Measurements from ENCODE around the gene DLX6.

The DLX6 gene

DNA sequence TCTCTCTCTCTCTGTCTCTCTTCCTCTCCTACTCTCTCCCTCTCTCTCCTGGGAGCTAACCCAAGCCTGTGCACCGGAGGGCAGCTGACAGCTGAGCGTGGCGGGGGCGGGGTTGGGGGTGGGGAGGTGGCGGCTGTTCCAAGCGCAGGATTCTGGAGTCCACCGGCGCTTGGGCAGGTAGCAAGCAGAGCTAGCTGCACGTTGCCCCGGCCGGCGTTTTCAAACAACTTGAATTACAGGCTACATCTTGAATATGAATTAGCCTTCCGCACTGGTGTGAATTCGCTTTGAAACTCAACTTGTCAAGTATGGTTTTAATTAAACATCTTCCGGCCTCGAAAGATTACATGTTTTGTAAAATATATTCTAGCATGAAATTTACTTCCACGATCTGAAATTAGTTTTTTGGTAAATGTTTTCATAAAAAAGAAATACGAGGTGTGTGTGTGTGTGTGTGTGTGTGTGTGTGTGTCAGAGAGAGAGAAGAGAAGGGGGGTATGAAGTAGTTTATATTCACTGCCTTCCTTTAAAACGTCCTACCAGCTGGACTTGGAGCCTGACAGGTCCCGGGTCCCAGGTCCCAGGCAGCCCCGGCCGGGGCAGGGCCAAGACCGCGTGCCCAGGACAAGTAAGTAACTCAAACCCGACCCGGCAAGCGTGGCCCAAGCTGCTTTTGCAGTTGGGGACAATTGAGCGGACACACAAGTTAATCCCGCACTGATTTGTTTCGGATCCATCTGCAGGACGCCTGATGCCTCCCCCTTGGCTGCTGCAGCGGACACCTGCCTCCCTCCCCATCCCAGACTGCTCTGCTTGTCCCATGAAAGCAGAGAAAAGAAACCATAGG lies 9.0 kb upstream of the DLX6 start:
- no peak for DNase-seq (ENCODE audit: low read depth)

DNA sequence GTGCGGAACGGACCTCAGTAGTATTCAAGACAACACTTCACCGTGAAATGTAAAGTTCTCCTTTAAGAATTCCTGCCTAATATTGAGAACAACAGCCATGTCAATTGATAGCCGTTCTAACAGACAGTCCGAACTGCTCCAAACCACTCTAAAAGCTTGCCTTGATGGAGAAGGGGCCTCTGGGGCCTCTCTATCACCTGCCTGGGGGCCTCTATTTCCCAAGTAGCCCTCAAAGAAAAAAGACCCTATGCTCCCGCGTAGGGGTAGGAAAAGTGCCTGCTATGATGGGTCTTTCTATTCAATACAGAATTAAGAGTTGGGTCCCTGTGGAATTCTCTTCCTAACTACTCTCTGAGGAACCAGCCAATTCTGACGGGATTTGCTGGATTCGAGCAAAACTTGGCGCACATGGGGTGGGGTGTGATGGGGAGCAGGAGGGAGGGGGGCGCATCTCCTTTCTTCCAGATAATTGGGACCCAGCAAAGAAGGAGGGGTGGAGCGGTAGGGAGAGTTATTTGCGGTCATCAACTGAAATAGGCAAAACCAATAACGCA lies 8.3 kb upstream of the DLX6 start:
- DNase-seq (ENCODE audit: low read depth), result no peak

DNA sequence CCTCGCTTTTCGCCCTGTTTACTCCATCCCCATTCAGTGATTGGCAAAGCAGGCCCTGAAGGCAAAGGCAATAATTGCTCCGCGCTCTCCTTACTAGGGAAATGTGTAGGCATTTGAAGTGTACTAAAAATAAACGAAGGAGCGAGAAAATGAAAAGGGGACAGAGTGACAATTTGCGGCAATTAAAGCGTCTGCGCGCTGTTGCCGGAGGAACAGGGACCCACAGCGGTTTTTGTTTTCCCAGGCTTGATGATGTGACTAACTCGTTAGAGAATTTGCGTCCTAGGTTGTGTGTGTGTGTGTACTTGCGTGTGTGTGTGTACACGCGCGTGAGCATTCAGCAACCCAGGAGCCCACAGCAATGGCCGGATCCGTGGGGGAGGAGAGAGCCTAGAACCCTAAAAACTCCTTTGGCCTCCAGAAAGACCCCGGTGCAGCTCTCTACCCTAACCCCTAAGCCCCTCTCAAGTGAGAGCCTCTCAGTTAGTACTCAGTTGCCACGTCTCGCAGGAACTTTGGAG lies 7.8 kb upstream of the DLX6 start:
- no peak for DNase-seq (ENCODE audit: low read depth)

DNA sequence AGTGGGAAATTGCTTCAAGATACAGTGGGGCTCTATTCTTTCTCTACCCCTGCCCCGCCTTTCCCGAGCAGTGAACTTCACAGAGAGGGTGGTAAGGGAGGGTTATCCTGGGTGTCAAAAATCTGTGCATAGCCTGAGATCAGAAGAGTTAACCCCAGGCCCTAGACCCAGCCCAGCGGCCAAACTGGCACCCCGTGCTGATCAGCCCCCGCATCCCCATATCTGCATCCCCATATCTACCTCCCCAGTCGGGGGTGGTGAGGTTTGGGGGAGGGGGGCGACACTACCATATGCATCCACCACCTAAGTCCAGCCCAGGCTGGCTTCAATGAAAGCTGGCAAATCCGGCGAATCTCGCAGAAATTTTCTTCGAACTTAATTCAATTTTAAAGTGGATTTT lies 7.0 kb upstream of the DLX6 start:
- no peak for DNase-seq (ENCODE audit: low read depth)

GRCh38 chr7:96998744-96999143 lies 6.6 kb upstream of the DLX6 start:
- no peak for DNase-seq (ENCODE audit: low read depth)

DNA sequence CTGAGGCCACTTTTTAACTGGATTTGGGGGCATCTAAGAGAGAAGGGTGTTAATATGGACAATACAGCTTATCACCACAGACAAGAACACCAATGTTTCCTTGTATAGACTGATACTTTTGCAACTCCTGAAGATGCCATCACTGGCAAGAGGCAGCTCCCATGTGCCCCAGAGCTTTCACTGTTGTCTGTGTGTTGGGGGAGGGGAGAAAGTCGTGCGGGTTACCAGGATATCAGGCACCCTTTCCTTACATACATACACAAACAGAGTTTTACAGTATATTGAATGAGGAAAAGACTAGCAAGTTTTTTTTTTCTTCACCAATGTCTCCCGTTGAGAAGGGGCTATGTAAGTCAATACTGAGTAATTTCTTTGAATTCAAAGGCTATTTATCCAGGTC lies 4.1 kb upstream of the DLX6 start:
- DNase-seq (ENCODE audit: low read depth), result no peak

DNA sequence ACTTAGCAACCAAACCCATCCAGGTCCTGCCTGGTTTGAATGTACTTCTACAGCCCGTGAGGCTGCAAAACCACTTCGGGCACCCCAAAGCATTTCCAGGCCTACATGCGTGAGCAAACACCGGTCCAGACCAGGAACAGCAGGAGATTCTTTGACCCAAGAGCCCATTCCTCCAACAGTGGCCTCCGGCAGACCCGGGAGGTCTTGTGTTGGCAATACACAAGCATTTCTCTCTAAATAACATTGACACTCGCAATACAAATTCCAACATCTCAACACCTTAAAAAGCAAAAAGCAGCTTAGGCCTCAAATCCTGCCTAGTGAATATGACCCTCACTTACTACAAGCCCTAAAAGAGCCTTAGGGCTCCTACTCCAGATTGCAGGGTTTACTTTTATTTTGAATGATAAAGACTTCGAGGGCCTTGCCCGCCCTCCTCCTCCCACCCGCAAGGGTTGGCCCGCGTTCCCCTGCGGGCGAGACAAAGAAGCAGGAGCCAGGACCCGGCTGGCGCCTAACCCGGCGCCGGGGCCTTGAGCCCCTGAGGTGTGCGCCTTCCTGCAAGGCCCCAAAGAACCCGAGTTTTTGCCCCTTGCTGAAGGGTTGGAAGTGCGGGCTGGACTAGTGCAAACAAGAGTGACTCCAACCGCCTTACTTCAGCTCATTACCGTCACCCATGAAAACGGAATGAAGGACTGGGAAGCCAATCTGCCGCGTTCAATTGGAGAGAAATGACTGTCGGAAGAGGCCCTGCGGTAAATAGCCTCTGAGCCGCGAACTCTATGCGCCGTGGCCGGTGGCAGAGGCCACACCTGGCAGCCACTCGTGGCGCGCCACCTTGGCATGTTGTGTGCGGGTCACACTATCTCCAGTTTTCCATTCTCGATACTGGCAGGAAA lies 3.4 kb upstream of the DLX6 start:
- no peak for DNase-seq (ENCODE audit: low read depth)

DNA sequence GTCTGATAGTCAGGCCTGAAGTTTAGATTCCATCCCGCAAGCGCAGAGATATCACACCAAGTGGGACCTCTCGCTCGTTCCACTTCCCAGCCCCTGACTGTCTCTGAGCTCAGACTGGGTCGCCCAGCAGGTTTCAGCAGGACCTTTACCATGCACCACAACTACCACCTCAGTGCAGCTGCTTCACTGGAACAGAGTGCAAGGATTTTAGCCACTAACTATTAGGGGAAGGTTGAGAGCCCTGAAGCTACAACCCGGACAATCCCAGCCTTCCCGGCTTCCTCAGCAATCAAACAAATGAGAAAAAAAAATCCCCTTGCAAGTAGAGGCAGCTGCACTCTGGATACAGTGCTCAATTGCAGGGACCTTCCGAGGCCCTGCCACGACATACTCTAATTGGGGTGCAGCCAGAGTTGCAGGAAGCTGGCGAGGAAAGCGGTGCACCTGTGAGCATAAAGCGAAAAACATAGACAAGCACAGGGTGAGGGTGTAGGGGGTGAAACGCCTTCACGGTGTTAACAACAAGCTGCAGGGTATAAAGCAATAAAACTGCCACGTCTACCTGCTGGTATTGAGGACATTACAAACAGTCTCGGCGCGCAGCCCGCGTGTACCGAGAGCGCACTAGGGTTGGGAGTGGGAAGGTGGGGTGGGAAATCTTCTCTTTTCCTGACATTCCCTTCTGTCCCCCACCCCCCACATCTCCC lies 2.6 kb upstream of the DLX6 start:
- no peak for DNase-seq (ENCODE audit: low read depth)

DNA sequence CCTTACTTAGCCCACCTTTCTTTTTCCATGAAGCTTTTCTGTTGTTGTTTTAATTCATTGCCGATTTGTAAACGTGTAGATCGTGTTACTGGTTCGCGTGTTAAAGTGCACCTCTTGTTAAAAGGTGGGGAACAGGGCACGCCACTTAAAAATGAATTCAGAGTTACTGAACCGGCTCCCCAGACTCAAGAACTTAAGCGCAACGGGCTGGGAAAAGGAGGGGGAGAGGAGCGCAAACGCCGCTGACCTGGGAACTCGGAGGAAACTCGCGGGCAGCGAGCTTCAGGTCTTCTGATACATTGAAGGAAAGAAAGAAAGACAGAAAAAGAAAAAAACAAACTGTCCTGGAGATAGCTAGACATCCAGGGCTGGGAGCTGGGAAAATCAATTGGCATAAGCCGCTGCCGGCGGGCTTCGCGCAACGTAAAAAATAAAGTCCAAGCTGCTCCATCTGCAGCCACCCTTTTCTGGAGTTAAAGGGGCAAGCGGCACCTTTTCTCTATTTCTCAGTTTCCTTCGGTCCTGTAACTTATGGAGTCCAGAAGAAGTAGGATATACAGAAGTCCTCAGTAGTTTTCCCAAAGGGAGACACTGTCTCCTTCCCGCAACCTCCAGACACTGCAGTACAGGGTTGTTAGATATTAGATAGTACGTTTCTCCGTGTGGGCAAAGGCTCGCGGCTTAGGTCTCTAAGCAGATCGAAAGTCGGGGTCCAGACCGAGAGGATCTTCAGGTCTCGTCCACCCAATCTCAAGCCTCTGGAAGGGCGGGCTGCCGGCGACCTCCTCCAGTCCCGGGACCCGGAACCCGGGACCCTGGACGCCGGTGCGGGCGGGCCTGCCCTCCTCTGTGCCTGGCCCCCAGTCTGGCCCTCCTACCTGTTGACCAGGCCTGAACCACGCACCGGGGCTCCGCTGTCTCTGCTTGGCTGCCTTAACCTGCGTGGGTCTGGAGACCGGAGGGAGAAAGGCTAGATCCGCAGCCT lies 1.8 kb upstream of the DLX6 start:
- no peak for DNase-seq (ENCODE audit: low read depth)

DNA sequence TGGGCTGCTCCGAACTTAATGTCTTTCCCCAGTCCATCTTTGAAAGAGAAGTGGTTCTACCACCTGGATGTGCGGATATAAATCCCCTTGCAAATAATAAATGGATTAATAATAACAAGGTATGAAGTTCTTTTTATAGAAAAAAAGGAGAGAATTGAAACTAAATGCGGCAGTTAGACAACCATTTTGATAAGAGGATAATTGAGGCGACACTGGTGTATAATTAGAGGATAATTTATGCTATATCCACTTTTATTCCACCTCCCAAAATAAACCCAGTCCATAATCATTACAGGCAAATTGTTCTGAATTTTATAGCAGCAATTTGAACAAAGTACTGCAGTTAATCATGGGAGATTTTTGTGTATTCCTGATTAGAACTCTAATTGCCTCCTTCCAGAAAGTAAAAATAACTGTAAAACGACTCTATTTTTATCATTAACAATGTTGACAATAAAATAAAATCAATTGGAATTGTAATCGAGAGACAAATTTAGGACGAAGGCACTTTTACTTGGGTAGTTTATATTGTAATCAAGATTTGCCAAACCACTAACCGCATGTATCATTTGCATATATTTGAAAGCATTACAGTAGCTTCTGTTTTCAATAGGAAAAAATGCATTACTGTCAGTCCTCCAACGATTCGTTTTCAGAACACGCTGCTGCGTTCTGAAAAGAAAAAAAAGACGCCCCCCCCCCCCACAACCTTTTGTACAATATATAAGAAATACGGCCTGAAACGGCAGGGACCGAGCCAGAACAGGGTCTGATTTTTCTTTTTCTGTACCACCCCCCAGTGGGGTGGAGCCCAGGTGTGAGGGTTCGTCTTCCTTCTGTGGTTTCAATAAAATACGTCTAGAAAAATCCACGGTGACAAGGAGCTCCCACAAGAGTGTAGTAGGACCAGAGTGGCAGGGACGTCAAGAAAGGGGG lies 838 bp upstream of the DLX6 start:
- no peak for DNase-seq (ENCODE audit: low read depth)

DNA sequence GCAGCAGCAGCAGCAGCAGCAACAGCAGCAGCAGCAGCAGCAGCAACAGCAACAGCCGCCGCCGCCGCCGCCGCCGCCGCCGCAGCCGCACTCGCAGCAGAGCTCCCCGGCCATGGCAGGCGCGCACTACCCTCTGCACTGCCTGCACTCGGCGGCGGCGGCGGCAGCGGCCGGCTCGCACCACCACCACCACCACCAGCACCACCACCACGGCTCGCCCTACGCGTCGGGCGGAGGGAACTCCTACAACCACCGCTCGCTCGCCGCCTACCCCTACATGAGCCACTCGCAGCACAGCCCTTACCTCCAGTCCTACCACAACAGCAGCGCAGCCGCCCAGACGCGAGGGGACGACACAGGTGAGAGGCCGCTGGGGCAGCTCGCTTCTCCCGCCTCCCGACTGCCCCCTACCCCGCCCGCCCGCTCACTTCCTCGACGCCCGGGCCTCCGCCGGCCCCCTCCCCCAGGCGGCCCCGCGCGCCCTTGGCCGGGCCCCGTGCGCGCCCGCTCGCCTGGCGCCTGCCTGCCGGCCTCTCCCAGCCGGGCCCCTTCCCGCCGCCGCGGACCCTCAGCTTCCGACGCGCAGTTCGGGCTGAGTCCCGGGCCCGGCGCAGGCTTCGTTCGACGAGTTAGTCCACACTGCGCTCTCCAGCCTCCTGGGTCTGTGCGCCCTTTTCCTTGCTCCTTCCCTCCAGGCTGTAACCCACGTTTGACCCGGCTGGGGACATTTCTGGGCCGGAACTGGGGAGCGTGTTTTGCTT lies 882 bp downstream of the DLX6 start:
- no peak for DNase-seq (ENCODE audit: low read depth)

DNA sequence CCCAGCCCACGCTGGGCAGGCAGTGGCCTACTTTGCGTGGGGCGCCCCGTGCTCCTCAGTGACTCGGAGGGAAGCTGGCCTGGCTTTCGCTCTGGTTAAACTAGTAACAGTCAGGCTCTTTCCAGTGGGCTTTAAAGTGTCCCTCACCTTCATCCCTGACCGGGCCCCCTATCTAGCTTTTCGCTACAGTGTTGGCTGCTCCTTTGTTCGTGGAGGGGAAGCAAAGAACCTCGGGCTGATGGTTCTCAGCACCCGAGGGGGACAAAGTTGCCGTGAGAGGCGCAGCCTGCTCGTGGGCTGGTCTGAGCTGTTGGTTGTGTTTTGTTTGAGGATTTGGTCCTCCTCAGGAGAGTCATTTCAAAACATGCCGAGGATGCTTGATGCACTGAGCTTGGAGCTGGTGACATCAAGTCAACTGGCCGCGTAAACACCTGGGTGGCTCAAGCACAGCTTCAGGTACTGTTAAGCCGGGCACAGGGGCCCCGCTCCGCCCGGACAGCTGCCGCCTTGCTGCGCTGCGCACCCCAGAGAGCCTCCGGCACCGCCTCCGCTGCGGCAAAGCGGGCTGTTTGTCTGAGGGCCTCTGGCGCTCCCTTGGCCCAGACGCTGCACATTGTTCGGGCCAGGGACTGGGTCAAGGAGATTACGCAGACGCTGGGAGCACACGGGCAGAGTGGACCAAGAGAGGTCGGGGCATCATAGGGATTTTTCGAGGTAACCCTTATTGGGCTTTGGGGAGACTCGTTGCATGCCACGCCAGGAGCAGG lies 1.6 kb downstream of the DLX6 start:
- DNase-seq (ENCODE audit: low read depth), result no peak

GRCh38 chr7:97007583-97007861 lies 2.2 kb downstream of the DLX6 start:
- DNase-seq (ENCODE audit: low read depth), result no peak

DNA sequence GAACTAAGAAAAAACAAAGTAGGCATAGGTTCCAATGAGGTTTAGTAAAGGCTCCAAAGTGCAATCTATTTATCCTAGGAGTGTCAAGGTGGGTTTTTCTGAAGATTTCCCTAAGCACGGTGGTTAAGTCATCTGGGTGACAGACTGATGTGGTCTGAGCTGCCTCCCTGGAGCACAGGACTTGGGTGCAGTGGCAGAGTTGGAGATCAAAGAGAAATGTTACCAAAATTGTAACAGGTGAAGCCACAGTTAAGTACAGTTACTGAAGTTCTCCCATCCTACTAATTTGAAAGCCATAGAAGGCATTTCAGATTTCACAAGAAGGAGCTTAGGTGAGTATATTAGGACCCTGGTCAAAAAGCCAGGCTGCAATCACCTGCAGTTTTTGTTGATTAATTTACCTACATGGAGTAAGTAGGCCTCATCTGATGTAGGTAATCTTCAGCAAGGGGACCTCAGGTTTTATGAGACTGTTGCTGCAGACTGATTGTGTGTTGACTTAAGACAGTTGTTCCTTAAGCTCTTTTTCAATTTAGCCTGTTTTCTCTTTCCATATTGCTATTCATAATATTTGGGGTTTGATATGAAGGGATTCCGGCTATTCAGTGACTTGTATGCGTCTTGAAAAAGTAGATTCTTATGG lies 3.0 kb downstream of the DLX6 start:
- DNase-seq (ENCODE audit: low read depth), result no peak

DNA sequence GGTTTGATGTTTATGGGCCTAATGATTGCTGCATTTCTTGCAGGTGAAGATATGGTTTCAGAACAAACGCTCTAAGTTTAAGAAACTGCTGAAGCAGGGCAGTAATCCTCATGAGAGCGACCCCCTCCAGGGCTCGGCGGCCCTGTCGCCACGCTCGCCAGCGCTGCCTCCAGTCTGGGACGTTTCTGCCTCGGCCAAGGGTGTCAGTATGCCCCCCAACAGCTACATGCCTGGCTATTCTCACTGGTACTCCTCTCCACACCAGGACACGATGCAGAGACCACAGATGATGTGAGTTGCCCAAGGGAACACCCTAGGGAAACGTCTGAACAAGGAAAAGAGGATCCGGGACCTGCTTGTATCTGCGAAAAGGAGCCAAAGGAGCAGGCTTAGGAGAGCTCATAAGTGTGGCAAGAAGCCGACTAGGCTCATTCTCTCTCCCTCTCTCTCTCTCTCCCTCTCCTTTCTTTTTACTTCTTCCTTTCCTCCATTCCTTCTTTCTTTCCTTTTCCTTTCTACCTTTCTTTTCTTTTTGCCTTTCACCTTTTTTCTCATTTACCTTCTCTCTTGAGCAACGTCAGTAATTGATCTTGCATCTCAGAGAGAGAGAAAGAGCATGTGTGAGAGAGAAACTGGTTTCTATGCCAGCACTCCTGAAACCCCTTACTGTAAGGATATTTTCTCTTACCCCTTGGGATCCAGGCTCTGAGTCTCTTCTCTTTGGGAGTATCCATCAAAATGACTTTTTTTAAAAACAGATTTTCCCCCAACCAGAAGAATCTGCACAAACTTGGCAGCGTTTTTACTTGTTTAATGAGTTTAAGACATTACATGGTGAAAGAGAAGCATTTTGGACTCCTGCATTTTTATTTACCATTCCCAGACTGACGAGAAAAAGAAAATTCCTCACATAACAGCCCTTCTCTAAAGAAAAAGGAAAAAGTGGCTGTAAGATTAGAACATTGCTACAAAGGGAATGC lies 4.7 kb downstream of the DLX6 start:
- no peak for DNase-seq (ENCODE audit: low read depth)

GRCh38 chr7:97011104-97011503 lies 5.8 kb downstream of the DLX6 start:
- DNase-seq (ENCODE audit: low read depth), result no peak

Data from GM04504 (cell line).